OCI-M2 (cell line): ENCODE measurements around the gene GNG13.
"Not testable (repeated sequence)": the region's sequence is repeated elsewhere in the genome, so short reads cannot be mapped to it uniquely, and the experiment has no call there.

Source experiments
- DNase-seq: peaks from one replicate; lab custom pipeline; 2025; ENCODE audit not compliant: unreplicated experiment; lab: John Stamatoyannopoulos, UW

Gene GNG13

DNA sequence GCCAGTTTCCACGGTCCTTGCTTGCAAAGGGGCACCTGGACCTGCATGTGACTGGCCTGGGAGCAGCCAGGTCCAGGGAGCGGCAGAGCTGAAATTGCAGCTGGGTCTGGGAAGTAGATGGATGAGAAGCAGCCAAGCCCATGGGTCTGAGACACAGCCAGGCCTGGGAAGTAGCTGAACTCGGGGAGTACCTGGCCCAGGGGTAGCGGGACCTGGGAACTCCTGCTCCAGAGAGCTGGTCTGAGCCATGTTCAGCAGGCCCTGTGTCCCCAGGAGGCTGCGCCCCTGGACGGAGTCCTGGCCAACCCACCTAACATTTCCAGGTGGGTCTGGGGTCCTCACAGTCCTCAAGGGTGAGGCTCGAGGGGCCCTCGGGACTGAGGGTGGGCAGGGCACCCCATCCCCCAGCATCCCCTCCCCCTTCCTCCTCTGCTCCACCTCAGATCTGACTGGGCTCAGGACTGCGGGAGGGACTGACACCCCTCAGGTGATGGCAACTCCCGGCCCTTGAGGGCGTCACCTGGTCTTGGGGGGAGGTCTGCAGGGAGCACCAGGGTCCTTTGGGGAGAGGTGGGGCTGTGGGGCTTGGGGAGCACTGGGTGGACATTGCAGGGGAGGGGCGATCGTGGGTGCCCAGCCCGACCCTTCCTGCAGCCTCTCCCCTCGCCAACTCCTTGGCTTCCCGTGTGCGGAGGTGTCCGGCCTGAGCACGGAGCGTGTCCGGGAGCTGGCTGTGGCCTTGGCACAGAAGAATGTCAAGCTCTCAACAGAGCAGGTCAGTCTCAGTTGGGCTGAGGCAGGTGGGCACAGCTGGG, 37.0 kb downstream of the GNG13 start:
- DNase-seq: no peak

DNA sequence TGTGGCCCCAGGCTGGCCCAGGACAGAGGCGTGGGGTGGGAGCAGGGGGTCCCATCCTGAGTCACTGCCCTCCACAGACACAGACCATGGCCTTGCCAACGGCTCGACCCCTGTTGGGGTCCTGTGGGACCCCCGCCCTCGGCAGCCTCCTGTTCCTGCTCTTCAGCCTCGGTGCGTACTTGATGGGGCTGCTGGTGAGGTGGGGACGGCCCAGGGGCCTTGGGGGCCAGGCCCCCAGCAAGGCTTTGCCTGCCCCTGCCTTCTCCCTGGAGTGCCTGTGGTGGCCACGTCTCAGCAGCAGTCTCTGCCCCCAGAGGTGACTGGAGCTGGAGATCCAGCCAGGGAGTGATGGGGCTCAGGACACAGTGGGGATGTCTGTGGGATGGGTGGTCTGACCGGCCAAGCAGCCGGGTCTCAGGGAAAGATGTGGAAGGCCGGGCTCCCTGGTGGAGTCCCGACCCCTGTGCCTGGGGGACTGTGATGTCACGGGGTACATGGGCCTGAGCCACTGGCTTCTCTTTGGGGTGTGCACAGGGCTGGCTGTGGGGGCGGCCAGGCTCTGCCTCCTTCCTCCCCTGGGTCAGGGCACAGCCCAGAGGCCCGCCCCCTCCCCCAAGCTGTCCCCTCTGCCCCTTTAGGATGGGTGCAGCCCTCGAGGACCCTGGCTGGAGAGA, 37.8 kb downstream of the GNG13 start:
- no peak for DNase-seq

DNA sequence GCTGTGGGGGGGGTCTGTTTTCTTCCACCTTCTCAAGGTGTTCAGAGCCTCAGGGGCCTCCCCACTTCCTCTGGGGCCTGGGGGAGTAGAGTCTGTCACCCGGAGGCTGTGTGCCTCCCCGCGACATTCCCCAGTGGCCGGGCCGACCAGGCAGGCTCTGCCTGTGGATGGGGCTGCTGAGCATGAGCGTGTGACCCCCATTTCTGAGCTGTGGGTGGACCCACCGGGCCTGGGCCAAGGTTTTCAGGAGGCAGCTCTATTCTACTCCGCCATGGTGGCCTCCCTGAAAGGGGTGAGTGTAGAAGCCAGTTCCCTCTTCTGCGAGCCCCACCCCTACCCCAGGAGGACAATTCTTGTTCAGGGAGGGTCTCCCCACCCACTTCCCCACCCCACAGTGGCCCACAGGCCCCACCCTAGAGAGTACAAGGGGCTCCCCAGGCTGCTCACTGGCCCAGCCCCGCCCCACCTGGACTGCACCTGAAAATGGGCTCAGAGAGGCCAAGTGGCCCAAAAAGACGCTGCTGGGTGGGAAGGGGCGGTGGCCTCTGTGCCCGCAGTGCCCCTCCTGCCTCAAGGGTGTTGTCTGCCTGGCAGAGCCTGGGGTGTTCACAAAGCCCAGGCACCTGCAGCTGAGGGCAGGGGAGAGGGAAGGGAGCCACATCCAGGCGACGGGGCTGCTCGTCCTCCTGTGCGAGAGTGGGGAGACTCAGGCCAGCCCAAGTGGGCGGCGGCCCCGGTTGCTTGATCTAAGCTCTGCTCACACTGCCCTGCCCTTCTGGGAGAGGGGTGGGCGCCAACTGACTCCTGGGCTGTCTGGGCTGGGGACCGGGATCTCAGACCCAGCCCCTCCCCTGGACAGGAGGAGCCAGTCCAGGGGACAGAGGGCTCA, 38.7 kb downstream of the GNG13 start:
- DNase-seq: no peak

DNA sequence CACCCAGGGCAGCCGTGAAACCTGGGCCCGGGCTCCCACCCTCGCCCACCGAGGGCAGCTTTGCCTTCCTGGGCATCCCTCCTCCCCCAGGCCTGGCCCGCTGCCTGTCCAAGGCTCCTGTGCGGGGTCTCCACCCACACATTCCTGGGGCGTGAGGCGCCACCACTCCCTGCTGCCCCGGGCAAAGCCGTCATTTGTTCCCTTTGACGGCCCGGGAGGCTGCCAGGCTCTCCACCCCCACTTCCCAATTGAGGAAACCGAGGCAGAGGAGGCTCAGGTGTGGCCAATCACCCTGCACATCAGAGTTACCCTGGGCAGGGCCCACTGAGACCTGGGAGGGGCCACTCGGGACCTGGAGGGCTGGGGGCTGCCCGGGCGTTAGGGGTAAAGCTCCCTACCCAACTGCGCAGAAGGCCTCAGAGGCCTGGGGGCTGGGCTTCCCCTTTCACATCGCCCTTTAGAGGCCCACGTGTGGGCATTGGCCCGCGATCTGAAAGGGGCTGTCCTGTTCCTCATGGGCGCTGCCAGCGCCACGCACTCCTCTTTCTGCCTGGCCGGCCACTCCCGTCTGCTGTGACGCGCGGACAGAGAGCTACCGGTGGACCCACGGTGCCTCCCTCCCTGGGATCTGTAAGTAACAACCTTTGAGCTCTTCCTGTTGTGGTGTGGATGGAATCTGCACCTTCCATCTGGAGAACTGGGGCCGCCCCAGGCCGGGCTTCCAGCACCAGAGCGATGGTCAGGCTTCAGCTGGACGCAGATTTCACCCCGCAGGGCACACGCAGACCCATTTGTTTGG, 39.8 kb downstream of the GNG13 start, which contains the start of gene MSLN:
Gene MSLN (plus strand): TSS at position 190 of the 799 bp plus-strand sequence. CDS start 1,947 bp downstream, outside the sequence.
- no peak for DNase-seq

- DNase-seq: no peak
Observed at GRCh38 chr16:760065-760464, 40.5 kb downstream of the GNG13 start.

DNA sequence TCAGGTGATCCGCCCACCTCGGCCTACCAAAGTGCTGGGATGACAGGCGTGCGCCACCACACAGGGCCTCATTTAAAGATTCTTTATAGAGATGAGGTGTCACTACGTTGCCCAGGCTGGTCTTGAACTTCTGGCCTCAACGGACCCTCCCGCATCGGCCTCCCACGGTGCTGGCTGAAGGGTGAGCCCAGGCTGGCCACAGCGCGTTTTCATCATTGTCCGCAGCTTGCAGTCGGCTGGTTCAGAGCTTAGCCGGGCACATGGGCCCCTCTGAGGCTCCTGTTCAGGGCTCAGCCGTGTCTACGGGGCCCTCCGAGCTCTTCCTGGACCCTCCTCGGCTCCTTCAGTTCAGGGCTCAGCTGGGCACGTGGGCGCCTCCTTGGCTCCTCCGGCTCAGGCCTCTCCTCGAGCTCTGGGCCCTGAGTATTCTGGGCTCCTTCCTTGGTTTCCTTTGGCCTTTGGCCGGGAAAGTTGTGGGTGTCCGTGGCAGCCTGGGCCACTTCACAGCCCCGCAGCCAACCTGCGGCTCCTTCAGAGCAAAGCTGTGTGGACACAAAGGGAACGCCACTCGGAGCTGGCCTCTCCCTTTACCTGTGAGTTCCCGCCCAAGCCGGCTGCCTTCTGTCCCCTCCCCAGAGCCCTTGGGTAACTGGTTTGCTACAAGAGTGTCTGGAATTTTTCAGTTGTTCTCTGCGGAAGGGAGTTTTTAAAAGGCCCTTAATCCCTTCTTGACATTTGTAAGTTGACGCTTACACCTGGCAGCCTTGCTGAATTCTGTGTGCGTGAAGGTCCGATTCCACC, 41.2 kb downstream of the GNG13 start:
- no peak for DNase-seq

- DNase-seq: no peak
Observed at GRCh38 chr16:756428-756827, 44.1 kb downstream of the GNG13 start.

DNA sequence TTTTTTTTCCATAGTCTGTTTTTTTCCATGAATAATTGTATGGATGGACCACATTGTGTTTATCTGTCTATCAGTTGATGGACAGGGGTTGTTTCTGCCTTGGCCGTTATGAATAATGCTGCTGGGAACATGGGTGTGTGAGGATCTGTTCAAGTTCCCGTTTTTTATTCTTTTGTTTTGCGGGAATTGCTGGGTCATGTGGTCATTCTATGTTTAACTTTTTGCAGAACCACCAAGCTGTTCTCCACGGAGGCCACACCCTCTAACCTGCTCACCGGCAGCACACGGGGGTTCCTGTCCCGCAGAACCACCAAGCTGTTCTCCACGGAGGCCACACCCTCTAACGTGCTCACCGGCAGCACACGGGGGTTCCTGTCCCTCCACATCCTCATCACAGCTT, 45.9 kb downstream of the GNG13 start:
- no peak for DNase-seq

GRCh38 chr16:754121-754607, 46.4 kb downstream of the GNG13 start:
- not testable (repeated sequence) for DNase-seq

DNA sequence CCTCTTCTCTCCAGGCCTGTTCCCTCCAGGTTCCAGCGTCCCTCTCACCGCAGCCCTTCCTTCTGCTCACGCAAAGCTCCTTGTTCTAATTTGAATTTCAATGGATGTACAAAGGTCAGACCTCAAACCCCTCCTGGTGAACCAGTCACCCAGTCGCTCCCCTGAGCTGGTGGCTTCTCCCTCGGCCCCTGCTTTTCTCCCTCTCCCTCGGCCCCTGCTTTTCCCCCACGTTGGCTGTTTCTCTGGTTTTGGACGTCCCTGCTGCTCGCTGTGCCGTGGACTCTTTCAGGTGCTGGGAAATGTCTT, 48.6 kb downstream of the GNG13 start:
- DNase-seq: no peak

DNA sequence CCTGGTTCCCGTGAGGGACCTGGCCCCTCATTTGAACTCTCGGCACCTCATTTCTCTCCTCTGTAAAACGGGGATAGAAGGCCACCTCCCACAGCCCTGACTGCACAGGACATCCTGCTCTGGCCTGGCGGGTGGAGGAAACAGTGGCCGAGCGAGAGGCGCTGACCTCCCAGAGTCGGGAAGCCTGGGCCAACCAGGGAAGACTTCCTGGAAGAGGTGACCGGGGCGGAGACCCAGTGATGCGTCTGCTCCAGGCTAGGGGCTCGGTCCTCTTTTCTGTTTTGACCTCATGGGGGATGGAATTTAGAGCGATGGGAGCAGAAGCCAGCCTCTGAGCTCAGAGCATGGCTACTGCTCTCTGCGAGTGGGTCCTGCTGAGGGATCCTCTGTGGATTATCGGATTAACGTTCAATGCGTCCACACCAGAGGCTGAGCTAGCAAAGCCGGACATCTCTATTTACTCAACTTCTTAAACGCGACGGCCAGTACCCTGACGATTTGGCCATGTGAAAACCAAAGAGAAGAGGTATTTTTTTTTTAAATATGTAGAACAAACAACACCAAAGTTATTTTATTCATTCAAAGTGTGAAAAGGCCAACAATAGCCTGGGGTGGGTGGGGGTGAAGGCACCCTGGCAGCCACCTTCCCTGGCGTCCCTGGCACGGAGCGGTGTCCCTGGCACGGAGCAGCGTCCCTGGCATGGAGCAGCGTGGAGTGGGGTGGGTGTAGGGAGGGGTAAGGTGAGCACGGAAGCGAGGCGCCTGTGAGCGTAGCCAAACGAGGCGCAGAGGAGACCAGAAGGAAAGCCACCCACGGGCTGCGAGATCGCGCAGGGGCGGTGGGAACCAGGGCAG, 49.2 kb downstream of the GNG13 start:
- no peak for DNase-seq

DNA sequence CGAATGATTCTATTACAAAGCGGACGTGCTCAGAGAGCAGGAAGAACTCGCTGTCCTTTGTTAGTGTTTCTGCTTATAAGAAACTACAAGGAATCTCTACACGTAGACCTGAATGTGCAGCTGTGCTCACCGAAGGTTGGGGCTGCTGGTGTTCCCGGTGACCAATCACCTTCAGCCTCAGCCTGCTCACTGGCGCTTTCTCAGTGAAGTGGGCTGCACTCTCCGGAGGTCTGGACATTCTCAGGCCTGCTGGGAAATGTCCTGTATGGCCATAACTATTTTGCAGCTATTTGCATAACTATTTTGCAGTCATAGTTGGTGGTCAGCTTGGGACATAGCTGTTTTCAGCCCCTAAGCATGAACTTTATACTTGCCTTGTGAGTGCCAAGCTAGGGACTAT, 50.0 kb downstream of the GNG13 start:
- no peak for DNase-seq

GRCh38 chr16:749010-749409, 51.5 kb downstream of the GNG13 start:
- no peak for DNase-seq
